ENCODE measurements around the gene TBC1D2.
A peak's percentile ranks its signal among the peaks of the same experiment; 100 is the strongest.

The TBC1D2 gene

GRCh38 chr9:98219364-98219716, 36.1 kb downstream of the TBC1D2 start:
- no peak for DNase-seq (ENCODE audit: low read depth in 1 of 2, low spot score in 1 of 2)

GRCh38 chr9:98218562-98219363, 36.7 kb downstream of the TBC1D2 start:
- DNase-seq (ENCODE audit: low read depth in 1 of 2, low spot score in 1 of 2) = no peak

DNA sequence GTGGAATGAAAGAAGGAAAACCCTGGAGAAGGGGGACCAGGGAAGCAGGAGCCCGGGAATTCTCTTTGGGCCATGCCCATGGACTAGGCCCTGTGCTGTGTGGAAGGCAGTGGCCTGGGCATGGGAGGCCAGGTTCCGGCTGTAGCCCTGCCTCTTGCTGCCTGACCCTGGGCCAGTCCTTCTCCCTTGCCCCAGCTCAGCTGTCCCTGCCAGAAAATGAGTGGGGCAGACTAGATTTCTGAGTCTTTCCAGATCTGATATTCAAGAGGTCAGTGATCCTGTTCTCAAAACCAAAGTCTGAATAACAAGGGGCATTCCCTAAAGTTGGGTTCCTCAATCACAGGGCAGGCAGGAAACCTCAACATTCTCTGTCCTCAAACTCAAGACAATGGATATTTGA, 38.2 kb downstream of the TBC1D2 start:
- DNase-seq (ENCODE audit: low read depth in 1 of 2, low spot score in 1 of 2) = no peak

GRCh38 chr9:98216391-98216790, 39.1 kb downstream of the TBC1D2 start:
- no peak for DNase-seq (ENCODE audit: low read depth in 1 of 2, low spot score in 1 of 2)

- DNase-seq (ENCODE audit: low read depth in 1 of 2, low spot score in 1 of 2) = no peak
Observed at GRCh38 chr9:98215821-98216220, 39.6 kb downstream of the TBC1D2 start.

GRCh38 chr9:98215271-98215670, 40.2 kb downstream of the TBC1D2 start:
- no peak for DNase-seq (ENCODE audit: low read depth in 1 of 2, low spot score in 1 of 2)

GRCh38 chr9:98214811-98215210, 40.6 kb downstream of the TBC1D2 start:
- DNase-seq (ENCODE audit: low read depth in 1 of 2, low spot score in 1 of 2) = no peak

- no peak for DNase-seq (ENCODE audit: low read depth in 1 of 2, low spot score in 1 of 2)
Observed at GRCh38 chr9:98211260-98211659, 44.2 kb downstream of the TBC1D2 start.

DNA sequence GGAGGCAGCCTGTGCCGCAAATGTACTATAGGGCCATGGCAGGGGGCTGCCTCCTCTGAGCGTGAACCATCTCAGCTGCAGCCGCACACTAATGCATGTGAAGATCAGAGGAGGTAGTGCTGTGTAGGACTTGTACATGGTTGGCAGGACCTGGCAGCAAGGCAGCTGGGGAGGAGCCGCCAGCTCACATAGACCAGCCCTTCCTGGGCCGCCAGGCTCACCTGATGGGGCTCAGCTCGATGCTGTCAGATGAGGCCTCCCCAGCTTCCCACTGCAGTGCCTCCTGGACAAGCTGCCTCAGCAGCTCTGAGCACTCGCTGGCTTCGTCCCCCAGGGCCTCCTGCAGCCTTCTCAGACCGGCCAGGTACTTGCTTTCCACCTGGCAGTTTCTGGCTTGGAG, 45.0 kb downstream of the TBC1D2 start:
- DNase-seq (ENCODE audit: low read depth in 1 of 2, low spot score in 1 of 2) = no peak

DNA sequence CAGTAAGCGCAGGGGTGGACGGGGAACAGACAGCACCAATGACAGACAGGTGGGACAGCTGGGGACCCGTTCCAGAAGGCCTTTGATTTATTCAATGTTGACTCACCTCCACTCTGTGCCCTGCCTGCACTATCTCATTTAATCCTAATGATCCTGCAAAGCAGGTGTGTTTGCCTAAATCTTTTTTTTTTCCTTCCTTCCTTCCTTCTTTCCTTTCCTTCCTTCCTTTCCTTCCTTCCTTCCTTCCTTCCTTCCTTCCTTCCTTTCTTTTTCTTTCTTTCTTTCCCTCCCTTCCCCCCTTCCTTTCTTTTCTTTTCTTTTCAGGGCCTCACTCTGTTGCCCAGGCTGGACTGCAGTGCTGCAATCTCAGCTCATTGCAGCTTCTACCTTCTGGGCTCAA, 45.9 kb downstream of the TBC1D2 start:
- DNase-seq (ENCODE audit: low read depth in 1 of 2, low spot score in 1 of 2) = no peak

DNA sequence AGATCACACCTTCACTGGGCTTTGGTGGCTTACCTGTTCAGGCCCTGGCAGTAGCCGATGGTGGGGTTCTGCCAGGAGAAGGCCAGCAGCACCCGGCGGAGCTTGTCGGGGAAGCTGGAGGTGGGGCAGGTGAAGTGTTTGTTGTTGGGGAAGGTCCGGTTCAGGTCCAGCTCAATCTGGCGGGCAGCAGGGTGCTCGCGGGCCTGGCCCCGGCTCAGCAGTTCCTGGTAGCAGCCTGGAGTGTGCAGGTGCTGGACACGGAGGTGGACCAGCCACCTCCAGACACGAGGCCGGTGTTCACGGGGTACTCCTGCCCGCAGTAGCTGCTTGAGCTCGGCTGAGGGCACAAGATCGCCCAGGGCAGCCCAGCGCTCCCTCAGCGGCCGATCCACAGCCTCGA, 46.8 kb downstream of the TBC1D2 start:
- DNase-seq (ENCODE audit: low read depth in 1 of 2, low spot score in 1 of 2) = no peak

GRCh38 chr9:98207606-98208005, 47.8 kb downstream of the TBC1D2 start:
- no peak for DNase-seq (ENCODE audit: low read depth in 1 of 2, low spot score in 1 of 2)

GRCh38 chr9:98206754-98207153, 48.7 kb downstream of the TBC1D2 start:
- no peak for DNase-seq (ENCODE audit: low read depth in 1 of 2, low spot score in 1 of 2)

GRCh38 chr9:98204692-98205091, 50.8 kb downstream of the TBC1D2 start:
- no peak for DNase-seq (ENCODE audit: low read depth in 1 of 2, low spot score in 1 of 2)

DNA sequence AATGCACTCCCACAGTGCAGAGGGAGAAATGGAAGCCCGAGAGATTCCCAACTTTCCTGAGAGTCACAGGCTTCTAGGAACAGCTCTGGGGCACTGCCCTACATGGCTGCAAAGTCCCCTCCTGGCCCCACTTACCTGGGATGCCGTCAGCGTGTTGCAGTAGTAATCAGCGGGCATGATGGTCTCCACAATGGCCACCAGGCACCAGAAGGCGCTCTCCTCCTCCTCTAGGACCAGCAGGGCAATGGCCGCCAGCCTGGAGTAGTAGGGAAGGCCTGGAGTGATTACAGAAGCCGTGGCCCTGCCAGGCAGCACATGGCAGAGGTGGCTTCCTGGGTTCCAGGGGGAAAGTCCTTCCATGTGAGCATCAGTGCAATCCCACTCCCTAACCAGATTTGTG, 52.3 kb downstream of the TBC1D2 start:
- DNase-seq (ENCODE audit: low read depth in 1 of 2, low spot score in 1 of 2) = no peak

DNA sequence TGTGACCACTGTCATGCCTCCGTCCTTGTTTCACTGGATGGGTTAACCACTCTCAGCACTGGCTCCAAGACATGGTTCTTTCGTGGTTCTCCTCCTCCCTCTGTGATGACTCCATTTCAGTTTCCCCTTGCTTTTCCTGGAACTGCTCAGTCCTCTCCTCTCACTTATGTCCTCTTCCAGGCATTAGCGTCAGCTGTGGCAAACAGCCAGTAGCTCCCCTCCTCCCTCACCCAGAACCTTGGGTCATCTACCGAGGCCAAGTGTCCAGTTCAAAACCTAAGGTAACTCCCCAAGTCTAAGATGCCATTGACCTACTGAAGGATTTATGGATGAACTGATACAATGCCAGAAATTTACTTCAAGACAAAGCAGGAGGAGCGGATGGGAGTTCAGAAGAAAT, 53.2 kb downstream of the TBC1D2 start:
- no peak for DNase-seq (ENCODE audit: low read depth in 1 of 2, low spot score in 1 of 2)

DNA sequence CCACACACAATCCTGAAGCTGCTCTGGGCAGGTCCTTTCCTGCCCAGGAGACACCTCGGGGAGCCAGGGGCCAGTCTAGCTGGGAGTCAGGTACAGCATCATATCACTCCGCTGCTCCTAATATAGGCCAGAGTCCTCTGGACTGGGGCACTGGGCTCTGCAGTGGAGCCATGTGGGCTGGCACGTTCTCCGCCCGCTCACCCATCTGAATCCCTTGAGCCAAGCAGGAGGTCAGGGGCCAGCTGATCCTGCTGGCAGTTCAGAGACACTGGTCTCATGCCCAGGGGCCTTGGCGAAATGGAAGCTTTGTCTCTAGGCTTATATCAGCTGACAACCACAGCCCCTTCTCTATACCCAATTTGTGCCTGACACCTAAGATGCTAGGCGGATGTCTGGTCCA, 53.7 kb downstream of the TBC1D2 start:
- DNase-seq (ENCODE audit: low read depth in 1 of 2, low spot score in 1 of 2) = no peak

DNA sequence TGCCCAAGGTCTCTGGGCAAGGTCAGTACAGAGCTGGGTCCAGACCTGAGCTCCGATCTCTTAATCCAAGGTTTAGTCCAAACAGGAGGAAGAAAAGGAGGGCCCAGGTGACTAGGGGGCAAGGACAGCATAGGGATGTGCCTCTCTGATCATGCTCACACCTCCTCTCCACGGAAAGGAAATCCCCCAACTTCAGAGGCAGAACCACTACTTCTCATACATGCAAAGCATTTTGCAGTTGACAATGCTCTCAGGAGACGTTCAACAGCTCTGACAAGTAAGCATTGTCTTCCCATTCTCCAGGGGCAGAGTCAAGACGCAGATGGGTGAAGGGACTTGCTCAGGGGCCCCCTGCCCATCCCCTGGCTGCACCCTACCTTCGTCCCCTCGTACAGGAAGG, 54.3 kb downstream of the TBC1D2 start:
- no peak for DNase-seq (ENCODE audit: low read depth in 1 of 2, low spot score in 1 of 2)

DNA sequence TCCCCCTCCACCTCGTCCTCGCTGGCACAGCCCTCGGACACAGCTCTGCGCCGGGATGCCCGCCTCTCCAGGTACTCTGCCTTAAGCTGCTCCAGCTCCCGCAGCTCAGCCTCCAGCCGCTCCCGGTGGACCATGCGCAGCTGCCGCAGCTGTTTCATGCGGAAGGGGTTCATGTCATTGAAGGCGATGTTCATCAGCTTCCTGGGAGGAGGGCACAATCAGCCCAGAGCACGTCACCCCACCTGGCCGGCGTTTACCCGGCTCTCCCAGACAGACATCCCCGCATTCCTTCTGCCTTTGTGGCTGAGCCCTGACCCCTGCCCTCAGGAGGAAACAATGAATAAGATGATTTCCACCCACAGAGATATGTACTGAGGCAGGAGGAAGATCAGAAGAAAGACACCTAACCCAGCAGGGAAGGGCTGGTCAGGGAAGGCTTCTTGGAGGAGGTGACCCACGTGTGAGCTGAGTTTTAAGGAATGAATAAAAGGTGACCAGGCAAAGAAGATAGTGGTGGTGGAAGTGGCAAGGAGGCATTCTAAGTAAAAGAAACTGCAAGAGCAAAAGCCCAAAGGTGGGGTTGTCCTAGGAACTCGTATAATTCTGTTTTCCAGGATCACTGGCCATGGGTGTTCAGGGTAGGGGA, 55.9 kb downstream of the TBC1D2 start:
- DNase-seq (ENCODE audit: low read depth in 1 of 2, low spot score in 1 of 2) = no peak

DNA sequence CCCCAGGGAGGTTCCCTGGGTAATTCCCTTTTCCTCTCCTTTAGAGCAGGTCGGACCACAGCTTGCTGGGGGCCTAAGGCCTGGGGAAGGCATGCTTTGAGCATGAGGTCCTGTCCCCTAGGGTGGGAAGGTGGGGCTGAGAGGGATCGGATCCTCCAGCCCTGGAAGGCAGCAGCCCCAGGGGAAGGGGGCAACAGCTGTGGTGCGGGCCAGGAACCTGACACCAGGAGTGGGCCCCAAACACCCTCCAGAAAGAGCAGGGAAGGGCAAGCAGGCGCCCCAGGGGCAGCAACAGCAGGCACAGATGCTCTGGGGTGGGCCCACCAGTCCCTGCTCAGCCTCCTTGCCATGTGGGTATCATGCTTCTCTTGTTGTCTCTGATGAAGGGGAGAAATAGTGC, 59.8 kb downstream of the TBC1D2 start:
- DNase-seq (ENCODE audit: low read depth in 1 of 2, low spot score in 1 of 2) = no peak

DNA sequence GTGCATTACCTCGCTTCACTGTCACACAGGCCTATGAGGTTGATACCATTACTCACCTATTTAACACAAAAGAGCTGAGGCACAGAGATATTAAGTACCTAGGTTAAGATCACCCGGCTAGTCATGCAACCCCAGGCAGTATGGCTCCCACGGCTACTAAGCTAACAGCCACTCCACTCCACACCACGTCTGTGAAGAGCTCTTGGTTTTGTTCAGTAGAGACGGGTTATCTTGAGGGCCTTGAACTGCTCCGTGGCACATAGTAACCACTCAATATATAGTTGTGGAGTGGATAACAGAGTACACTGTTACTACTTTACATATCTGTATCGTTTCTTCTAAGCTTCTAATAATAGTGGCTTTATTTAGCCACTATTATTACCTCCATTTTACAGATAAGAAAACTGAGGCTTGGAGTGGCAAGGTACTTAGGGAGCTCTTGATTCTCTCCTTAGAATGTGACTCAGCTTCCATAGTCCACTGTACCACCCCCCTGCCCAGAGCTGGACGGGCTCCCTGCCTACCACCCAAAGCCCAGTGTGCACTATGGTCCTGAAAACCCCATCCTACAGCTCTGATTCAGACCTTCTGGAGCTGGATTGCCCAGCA, 62.0 kb downstream of the TBC1D2 start:
- no peak for DNase-seq (ENCODE audit: low read depth in 1 of 2, low spot score in 1 of 2)

DNA sequence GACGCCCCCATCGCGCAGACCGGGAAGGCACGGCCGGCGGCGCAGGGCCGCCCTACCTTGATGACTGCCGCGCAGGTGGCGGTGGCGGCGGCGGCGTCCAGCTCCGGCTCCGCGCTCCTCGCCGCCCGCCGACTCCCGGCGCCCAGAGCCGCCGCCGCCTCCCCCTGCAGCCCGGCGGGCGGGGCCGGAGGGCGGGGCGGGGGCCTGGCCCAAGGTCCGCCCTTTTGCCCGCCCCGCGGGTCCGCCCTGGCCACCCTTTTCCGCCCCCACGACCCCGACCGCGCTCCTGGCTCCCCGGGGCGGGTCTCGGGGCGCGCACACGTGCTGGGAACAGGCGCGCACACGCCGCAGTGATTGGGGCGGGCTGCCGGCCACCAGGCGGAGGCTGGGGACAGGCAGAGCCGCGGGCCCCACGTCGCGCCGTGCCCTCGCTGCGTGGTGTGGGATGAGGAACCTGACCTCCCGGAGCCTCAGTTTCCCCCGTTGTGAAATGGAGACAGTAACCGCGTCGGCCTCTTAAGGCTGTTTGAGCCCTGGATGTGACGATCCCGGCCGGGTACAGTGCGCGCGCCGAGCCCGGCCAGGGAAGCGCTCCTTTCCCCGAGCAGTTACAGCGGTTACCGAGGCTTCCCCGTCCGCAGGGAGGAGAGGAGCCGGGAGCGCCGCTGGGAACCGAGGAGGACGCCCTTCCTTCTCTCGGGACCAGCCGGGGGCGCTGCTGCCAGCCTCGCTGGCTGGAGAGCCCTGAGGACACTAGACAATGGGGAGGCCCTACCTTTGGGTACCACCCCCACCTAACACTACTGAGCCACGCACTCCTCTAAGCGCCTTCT, 62.7 kb downstream of the TBC1D2 start, which contains the start of gene CORO2A:
Gene CORO2A (minus strand): TSS at position 135 of the 833 bp plus-strand sequence. CDS start 34,977 bp downstream, outside the sequence.
- DNase-seq (ENCODE audit: low read depth in 1 of 2, low spot score in 1 of 2) = peak; percentile 41 to 42
